Stimulated activated CD4-positive, alpha-beta T cell treated with anti-CD3 and anti-CD28 coated beads, Interleukin-1b, Interleukin-23, amount 100 ng/mL, for 24 hours (primary cell): ENCODE data around the gene ILDR1.
"Not testable (repeated sequence)": the region's sequence is repeated elsewhere in the genome, so short reads cannot be mapped to it uniquely, and the experiment has no call there.

Experiments used
- DNase-seq, 4 experiments: peaks; one replicate each; pipeline ENCODE4 v3.0.0-alpha.2; 2020; ENCODE audit warnings: low read depth in 4 of 4, low spot score in 1 of 4

Gene ILDR1

DNA sequence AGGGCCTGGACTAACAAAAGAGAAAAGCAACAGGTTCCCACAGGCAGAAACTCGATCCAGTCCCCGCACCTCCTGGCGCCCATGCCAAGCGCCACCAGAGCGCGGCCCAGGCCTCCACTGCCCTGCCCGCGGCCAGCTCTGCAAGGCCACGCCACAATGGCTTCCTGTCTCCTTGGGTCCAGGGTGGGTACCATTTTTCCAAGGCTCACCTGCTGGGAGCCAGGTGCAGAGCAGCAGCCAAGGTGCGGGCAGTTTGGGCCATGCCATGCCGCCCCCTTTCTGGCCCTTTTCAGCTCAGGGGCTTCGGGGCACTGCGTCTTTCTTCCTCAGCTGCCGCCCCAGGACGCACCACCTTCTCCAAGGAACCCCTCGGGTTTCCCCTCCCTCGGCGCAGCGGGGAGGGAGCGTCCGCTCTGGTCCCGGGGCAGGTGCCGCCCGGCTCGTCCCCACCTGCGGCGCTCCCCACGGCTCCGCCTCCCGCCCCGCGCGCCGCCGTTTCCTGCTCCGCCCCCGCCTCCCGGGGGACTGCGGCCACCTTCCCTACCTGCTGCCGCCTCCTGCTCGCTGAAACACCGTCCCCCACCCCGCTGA, at the start of gene ILDR1:
Gene ILDR1 (minus strand): TSS at position 437 of the 591 bp plus-strand sequence. CDS start 170 bp downstream, at position 267.
- DNase-seq = no peak

DNA sequence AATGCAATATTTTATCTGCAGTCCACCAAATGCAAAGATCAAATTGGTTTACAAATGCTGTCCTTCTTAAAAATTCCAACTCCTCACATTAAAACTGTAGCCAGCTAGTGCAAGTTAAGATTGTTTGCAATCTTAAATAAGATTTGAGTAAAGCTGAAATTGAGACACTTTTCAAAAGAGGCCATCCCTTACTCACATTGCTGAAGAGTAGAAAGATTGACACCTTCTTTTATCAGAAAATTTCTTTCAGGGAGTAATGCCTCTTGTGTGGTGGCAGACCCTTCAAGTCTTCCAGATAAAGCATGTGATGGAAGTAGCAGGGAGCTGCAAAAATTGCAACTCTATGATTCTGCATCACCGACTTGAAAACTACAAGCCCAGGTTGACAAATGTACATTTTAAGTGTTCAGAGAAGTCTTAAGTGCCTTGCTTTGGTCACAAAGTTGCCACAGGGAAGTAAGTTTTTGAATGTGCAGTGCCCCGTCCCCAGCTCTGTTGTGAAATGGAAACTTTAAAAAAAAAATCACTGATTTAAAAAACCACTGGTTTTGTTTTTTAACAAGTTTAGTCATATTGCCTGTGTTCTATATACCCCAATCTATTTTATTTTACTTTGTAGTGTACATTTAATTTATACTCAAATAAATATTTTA, 45.7 kb upstream of the ILDR1 start:
- no peak for DNase-seq

DNA sequence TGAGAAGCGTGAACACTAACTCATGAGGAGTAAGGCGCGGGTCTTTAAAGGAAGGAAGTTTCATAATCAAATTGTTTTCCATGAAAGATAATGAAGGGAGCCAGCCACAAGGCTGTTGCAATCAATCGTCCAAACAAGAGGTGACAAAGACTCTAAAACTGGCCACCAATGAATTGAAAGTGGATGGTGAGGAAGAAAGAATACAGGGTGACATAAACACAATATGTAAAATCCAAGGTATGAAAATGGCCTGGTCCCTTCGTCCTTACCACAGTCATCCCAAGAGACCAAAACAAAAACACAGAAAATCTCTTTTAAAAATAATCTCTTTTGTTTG, 45.1 kb upstream of the ILDR1 start:
- no peak for DNase-seq

DNA sequence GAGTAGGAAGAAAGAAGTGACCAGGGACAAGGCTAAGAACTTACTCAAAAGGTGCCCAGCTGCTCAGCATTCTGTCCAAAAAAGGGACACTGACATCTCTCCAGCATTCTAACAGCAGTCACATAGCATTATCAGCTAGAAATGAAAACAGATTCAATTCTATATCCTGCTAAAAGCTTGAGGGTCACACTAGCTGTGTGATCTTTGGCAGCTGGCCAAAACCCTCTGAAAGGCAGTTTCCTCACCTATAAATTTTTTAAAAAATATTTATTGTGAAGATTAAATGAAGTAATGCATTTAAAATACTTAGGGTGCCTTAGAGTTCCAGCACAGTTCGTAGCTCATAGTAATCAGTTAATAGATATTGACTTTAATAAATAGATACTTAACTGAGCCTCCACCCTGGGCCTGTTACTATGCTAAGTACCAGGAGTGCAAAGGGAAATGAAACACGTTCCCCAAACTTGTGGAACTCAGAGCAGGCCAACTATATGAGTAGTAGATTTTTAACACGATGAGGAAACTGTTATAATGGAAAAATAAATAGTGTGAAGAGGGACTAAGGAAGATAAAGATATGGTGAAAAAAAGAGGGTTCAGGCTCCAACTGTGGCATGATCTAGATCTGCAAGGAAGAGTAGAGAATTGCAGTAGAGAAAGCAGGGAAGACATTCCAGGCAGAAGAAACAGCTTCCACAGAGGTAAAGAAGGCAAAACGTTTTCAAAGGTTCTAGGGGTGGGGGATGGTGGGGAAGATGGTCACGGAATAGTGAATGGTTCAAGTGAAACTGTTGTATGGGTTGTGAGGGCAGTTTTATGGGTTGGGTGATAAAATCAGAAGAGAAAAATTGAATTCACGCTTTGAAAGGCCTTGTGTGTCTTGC, 44.5 kb upstream of the ILDR1 start:
- no peak for DNase-seq

DNA sequence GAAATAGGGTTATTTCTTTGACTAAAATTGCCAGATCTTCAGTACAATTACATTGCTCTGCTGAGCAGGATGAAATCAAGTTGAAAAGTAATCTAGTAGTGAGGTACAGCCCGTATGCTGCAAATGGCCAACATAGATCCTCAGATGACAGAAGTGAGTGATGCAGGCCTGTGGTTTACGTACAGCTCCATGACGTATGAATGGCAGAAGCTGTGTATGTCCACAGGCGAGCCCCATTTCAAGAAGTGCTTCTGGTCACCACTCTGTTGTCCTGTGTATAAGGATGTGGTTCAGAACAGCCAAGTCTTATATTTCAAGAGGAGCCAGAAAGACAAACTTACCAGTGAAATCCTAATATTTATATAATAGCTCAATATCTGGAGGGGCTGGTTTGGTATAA, 42.3 kb upstream of the ILDR1 start:
- DNase-seq = no peak

DNA sequence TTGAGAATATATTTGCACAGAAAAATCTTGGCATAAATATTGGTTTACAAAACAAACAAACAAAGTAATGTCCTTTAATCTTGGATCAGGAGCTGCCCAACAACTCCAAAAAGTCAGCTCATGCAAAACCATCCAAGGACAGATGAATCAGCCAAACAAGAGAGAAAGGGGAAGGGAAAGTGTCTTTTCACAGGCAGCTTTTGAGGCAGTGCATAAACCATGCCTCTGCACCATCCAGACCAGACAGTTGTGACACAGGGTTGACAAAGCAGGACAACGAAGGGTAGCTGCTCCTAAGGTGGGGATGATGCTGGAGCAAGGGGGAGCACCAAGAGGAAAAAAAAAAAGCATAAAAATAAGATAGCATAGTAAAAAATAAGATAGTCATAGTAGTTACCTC, 41.9 kb upstream of the ILDR1 start:
- DNase-seq = no peak

DNA sequence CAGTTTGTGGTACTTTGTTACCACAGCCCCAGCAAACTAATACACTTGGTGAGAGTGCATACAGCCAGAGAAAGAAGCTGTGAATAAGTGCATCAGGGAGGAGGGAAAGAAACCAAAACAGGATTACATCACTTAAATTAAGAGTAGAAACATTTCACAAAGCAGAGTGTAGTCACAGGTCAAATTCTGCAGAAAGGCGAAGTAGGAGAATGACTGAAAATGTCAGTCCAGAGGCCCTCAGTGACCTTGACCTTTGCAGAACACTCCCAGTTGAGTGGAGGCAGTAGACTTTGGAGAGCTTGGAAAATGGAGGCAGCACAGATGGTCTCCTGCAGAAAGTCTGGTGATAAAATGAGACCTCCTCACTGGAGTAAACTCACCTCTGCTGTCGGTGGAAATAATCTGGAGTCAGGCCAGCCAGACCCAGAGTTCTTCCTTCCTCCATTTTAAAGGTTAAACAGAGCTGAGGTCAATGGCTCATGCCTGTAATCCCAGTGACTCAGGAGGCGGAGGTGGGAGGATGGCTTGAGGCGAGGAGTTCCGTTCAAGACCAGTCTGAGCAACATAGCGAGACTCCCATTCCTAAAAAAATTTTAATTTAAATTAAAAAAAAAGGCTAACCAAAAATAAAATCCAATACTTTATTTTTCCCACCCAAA, 38.1 kb upstream of the ILDR1 start:
- DNase-seq = no peak

DNA sequence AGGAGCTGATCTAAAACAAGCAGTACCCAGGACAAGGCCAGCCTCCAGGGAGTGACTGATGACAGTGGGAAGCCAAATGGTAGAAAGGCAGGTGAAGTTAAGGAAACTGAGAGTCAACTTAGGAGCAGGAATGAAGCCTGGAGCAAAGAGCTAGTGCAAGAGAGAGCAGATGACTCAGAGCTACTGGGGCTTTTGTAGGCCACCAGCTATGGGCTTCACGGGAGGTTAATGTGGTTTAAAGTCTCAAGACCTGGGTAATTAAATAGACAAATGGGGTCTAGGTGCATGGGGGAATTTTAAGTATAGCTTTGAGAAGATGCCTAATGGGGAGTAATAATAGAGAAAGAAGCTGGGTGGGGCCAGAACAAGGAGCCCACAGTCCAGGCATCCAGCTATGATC, 36.2 kb upstream of the ILDR1 start:
- DNase-seq = no peak

DNA sequence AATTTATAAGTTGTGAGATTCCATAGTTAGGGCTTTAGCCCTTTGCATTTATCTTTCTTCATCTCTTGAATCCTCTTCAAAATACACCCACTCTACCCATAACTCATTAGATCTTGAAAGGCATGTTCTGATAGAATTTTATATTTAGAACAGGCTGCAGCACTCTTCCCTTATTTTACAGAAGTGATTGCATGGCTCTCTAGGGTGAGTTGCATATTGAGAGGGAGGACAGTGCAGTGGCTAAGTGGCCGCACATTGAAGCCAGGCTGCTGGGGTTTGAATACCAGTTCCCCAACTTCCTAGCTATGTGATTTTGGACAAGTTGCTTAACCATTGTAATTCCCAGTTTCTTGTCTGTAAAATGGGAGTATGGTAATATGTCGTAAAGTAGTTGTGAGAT, 35.6 kb upstream of the ILDR1 start:
- DNase-seq = no peak

DNA sequence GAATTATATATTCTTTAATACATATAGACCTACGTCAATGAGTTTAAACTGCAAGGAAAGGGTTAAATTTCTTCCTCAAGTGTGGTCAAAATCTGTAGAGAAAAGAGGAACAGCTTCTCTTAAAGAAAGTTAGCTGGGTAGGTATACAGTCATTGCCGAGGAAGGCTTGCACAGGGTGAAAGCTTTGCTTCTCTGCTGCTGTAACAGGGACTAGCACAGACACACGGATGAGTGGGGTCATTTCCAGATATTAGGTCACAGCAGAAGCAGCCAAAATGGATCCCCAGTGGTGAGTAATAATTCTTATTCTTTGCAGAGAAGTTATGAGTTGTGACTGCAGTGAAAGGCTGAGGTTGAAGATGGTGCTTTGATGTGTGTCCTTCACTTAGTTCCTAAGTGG, 33.2 kb upstream of the ILDR1 start, which contains the start of gene CD86:
Gene CD86 (plus strand): TSS at position 148 of the 400 bp plus-strand sequence. CDS start 128 bp downstream, at position 276.
- DNase-seq = no peak

DNA sequence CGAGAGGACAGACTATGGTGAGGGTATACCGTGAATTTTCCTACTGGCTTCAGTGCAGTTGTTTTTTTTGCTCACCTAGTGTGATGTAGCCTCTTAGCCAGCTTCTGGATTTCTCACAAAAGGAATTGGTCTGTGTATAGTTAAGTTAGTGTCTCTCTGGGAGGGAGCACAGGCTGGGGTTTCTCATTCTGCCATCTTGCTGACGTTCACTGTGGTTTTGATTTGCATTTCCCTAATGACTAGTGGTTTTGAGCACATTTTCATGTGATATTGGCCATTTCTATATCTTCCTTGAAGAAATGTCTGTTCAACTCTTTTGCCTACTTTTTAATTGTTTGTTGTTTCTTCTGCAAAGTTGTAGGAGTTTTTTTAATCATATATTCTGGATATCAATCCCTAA, 30.9 kb upstream of the ILDR1 start:
- no peak for DNase-seq

DNA sequence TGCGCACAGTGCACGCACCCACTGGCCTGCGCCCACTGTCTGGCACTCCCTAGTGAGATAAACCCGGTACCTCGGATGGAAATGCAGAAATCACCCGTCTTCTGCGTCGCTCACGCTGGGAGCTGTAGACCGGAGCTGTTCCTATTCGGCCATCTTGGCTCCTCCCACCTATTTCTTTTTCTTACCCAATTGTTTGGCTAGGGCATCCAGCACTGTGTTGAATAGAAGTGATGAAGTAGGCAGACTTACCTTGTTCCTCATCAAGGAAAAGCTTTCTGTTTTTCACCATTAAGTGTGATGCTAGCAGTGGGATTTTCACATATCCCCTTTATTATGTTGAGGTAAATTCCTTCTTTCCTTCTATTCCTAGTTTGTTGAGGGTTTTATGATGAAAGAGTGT, 25.7 kb upstream of the ILDR1 start:
- DNase-seq = not testable (repeated sequence)

DNA sequence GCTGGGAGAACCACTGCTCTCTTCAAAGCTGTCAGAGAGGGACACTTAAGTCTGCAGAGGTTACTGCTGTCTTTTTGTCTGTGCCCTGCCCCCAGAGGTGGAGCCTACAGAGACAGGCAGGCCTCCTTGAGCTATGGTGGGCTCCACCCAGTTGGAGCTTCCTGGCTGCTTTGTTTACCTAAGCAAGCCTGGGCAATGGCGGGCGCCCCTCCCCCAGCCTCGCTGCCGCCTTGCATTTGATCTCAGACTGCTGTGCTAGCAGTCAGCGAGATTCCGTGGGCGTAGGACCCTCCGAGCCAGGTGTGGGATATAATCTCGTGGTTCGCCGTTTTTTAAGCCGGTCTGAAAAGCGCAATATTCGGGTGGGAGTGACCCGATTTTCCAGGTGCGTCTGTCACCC, 25.2 kb upstream of the ILDR1 start:
- not testable (repeated sequence) for DNase-seq

DNA sequence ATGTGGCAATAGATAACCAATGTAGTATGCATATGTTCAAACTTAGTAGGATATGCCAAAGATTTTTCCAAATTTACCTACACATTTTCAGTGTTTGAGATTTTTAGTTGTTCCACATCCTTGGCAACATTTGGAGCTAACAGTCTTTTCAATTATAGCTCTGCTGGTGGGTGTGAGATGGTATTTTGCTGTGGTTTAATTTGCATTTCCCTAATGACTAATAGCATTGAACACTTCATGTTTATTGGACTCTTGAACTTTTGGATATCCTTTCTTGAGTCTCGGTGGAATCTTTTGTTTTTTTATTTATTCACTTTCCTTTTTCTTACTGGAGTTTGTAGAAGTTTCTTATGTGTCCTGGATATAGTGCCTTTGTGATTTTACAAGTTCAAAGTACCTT, 11.0 kb upstream of the ILDR1 start:
- no peak for DNase-seq

DNA sequence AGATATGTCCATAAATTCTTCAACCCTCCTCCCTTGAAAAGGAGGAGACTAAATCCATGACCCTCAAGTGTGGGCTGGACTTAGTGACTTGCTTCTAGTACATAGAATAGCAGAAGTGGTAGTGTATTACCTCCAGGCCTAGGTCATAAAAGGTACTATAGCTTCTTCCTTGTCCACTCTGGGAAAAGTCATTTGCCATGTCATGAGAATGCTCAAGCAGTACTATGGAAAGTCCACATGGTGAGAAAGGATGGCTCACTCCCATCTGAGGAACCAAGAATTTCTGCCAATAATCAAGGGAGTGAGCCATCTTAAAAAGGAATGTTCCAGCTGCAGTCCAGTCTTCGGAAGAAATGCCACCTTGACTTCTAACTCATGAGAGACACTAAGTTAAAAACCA, 10.5 kb upstream of the ILDR1 start:
- DNase-seq = no peak

DNA sequence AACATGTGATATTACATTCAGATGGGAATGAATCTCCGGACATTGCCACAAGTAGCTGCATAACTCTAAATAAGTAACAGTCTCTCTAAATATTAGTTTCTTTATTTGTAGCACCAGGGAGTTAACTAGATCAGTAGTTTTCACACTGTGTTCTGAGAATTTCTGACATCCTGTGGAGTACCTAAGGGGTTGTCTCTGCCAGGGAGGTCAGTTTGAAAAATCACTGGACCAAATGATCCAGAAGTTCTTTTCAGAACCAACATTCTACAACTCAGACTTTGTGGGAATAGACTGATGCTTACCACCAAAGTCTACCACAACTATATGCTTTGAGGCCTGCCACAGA, 9.0 kb upstream of the ILDR1 start:
- DNase-seq = no peak

DNA sequence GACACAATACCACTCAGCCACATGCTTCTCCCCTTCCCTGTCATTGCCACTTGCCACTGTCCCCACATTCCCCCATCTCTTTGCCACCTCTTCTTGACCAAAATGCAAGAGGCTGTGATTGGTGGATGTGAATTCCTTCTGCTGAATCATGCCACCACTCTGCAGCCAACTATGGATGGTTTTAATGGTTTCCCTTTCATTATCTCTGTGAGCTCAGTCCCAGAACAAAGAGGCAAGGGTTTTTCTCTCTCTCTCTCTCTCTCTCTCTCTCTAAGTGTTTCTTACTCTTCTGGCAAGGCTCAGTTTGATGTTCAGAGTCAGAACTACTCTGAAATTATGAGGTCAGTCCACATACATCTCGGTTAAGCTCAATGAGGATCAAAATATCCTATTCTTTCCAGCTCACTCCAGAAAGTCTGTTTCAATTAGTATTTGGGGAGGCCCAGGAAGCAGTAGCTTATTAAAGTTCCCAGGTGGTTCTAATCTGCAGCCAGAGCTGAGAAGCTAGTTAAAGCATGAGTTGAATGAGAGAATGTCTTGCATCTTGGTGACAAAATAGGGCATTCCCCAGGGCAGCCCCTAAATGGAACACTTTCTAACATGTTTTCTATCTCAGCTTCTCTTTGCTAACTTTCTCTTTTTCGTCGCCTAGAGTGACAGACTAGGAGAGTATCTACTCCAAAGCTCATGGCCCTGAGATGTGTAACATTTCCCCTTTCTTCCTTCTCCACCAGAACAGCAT, 8.5 kb upstream of the ILDR1 start:
- DNase-seq = no peak

DNA sequence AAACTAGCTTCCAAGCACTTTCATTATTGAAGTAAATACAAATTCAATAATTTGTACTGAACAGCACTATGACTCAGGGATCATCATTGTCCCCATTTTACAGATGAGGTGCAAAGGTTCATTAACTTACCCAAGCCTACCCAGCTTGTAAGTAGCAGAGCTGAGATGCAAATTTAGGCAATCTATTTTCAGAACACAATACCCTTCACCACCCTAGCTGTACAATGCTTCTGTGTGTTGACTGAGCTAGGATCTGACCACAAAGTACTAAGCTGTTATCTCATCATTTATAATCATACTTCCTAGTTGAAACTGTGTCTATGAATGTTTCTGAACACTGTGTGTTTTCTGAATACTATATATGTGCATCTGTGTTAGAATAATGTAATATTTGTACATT, 3.2 kb upstream of the ILDR1 start:
- DNase-seq = no peak

DNA sequence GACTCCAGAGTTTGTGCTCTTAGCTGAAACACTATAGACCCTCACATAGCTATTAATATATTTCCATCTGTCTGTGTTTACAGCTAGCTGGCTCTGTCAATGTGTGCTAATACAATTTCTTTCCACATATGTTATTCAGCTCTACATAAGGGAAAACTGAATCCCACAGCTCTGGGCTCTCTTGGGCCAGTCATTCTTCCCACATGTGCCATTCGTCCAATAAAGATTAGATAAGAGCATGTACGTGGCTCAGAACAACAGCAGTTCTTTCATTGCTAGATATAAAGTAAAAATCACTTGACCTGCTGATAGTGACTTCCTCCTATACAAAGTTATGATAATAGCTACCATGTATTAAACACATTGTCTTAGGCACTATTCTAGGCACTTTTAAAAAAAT, 2.8 kb upstream of the ILDR1 start:
- DNase-seq = no peak

DNA sequence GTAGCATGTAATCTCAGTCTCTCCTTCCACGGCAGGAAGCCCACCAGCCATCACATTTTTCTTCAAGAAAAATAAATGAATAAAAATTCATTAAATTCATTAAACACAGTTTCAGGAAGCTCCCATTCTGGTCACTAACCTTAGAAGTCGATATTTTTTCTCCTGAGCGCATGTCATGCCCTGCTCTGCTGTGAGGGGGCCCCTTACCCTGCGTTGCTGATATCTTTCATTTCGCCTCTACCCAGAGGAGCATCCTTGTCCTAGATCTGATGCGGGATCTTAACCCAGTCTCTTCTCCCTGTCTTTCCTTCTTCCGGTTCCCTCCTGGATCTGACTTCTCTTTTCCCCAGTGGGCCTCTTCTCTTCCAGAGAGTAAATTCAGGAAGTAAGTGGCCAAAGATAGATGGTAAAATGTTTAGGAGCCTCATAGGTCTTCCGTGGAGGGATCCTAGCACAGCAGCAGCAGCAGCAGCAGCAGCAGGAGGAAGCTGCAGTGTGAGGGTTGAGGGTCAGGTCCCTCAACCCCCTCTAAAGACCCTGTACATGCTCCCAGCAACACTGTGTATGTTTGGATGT, 1.4 kb upstream of the ILDR1 start:
- DNase-seq = no peak

DNA sequence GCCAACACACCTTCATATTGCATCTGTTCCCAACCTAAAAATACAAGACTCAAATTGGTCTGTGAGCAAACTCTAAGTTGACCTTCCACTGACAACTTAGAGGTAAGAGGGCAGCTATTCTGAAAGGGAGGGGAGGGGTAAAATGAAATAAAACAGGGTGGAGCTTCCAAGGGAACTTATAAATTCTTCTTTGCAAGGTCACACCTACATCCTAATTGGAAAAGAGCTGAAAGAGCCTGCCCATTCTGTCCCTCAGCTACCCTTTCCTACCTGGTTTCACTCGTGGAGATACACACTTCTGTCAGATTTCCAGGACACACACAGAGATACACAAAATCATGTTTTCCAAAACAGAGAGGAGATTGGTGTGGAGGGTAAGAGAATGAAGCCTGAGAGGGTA, 1.0 kb downstream of the ILDR1 start:
- DNase-seq = no peak
